Thyroid gland (tissue), 4 donors: ENCODE results near the gene RILP. TPM values are rescaled to one million over a fixed set of nuclear protein-coding genes. Genes with fewer than 3 reads are reported as not detected.
"Not testable (repeated sequence)": the region's sequence is repeated elsewhere in the genome, so short reads cannot be mapped to it uniquely, and the experiment has no call there.

ENCODE experiments used
- DNase-seq, 2 donors: peaks; one replicate each; pipeline ENCODE4 v3.0.0-alpha.2; 2019
- H3K27ac ChIP-seq, 3 donors: fragments of 200-600 bp; sonication (generic); 1 replicate in 2 of 3; 2 replicates in 1 of 3; pipeline ENCODE4 v1.5.1; 2016 to 2019; ENCODE audit warnings: mild to moderate bottlenecking in 1 of 3, moderate library complexity in 1 of 3
- H3K27me3 ChIP-seq: fragments of 200-600 bp; sonication (generic); one replicate; pipeline ENCODE4 v1.5.1; 2019
- H3K36me3 ChIP-seq, 2 donors: fragments of 200-600 bp; sonication (generic); one replicate each; pipeline ENCODE4 v1.5.1; 2016 to 2019
- H3K4me1 ChIP-seq, 2 donors: fragments of 200-600 bp; sonication (generic); one replicate each; pipeline ENCODE4 v1.5.1; 2017 to 2019
- H3K4me3 ChIP-seq, 3 donors: fragments of 200-600 bp; sonication (generic); replicated peaks in 1 of 3; 1 replicate in 2 of 3; 2 replicates in 1 of 3; pipeline ENCODE4 v1.5.1; 2016; ENCODE audit warnings: mild to moderate bottlenecking in 1 of 3
- H3K9me3 ChIP-seq: fragments of 200-600 bp; sonication (generic); one replicate; pipeline ENCODE4 v1.5.1; 2017
- POLR2A ChIP-seq, 2 donors: fragments of 450-650 bp; IDR thresholded peaks; one replicate each; pipeline ENCODE4 v1.6.1; 2017; ENCODE audit warnings: antibody characterized with exemption in 2 of 2, mild to moderate bottlenecking in 2 of 2, moderate library complexity in 1 of 2
- WGBS, 2 donors: methylation state at CpG; one replicate each; pipeline ENCODE4 v1.1.5; 2017; 5-methylcytosine and 5-hydroxymethylcytosine counted together
- intact Hi-C: fragments of 100-400 bp; cut with DNase I; formaldehyde crosslinking; loops from one replicate; pipeline ENCODE4 v1.15.1; 2023
- total RNA-seq, 4 donors: library from RNA; depleted of rRNA; stranded (reverse); fragments of >200 nt; gene quantifications; one replicate each; pipeline ENCODE4 v1.2.3, GENCODE V29; 2016
- TF ChIP-seq, protein P1 (sequence below), 6 experiments: fragments of 200-600 bp in 3 of 6; fragments of 450-650 bp in 3 of 6; sonication (generic) in 3 of 6; IDR thresholded peaks; one replicate each; pipeline ENCODE4 v1.5.1; 2016 to 2019; ENCODE audit warnings: antibody characterized with exemption in 6 of 6, mild to moderate bottlenecking in 2 of 6, inconsistent platforms in 1 of 6, moderate library complexity in 1 of 6

Gene RILP
- total RNA-seq, 4 donors from 2014 or later = 67.5 to 140 (median 124) TPM

DNA sequence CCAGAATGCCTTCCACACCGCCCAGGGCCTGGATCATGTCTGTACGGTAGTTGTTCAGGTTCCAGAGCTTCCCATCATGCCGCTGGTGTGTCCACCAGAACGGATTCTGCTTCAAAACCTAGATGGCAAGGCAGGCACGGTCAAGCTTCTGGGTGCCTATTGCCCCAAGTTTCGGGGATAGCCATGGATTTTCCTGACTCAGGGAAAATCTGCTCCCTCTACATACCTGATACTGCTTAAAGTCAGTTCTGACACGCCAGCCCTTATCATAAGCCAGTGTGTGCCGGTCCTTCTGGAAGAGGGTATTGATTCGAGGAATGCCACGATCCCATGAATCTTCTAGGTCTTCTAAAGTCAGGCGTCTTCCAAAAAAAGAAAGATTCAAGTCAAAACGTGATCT is 11.4 kb upstream of the RILP start:
- H3K9me3 ChIP-seq = no peaks in the 10 kb centered on the region
- no peak overlapping the region for H3K4me3 ChIP-seq
- peaks cover 80% of the 10 kb centered on the region in 2 donors for H3K36me3 ChIP-seq
- intact Hi-C loops = no loop called here
- no peaks in the 10 kb centered on the region for H3K27me3 ChIP-seq
- no peak for DNase-seq
- WGBS, 2 donors = 94 to 95% methylated on average over 9 to 12 of the region's 12 CpGs
- no peaks in the 10 kb centered on the region for H3K4me1 ChIP-seq
- no peak overlapping the region for H3K27ac ChIP-seq
- TF ChIP-seq, protein P1, sequence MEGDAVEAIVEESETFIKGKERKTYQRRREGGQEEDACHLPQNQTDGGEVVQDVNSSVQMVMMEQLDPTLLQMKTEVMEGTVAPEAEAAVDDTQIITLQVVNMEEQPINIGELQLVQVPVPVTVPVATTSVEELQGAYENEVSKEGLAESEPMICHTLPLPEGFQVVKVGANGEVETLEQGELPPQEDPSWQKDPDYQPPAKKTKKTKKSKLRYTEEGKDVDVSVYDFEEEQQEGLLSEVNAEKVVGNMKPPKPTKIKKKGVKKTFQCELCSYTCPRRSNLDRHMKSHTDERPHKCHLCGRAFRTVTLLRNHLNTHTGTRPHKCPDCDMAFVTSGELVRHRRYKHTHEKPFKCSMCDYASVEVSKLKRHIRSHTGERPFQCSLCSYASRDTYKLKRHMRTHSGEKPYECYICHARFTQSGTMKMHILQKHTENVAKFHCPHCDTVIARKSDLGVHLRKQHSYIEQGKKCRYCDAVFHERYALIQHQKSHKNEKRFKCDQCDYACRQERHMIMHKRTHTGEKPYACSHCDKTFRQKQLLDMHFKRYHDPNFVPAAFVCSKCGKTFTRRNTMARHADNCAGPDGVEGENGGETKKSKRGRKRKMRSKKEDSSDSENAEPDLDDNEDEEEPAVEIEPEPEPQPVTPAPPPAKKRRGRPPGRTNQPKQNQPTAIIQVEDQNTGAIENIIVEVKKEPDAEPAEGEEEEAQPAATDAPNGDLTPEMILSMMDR (IDR thresholded peaks at IDR 0.05) = no peak
- no peak for TF ChIP-seq POLR2A (IDR thresholded peaks at IDR 0.05)

GRCh38 chr17:1658100-1658499 is 8.4 kb upstream of the RILP start:
- no peaks in the 10 kb centered on the region for H3K9me3 ChIP-seq
- WGBS, 2 donors = 95 to 96% methylated on average over 9 of the region's 9 CpGs
- intact Hi-C loops = no loop called here
- H3K36me3 ChIP-seq = peaks cover 95 to 99% of the 10 kb centered on the region in 2 donors
- peaks cover 0 to 5% of the 10 kb centered on the region in 2 donors for H3K4me1 ChIP-seq
- H3K27ac ChIP-seq = no peak overlapping the region
- no peaks in the 10 kb centered on the region for H3K27me3 ChIP-seq
- DNase-seq = no peak
- TF ChIP-seq, protein P1 (IDR thresholded peaks at IDR 0.05) = no peak
- no peak for TF ChIP-seq POLR2A (IDR thresholded peaks at IDR 0.05)
- H3K4me3 ChIP-seq = no peak overlapping the region

- Histone ChIP-seq H3K27ac (no peak overlapping the region), H3K4me3 (no peak overlapping the region), H3K36me3 (peaks cover 83% of the 10 kb centered on the region in 2 donors), H3K4me1 (peaks cover 8 to 17% of the 10 kb centered on the region in 2 donors), H3K9me3 (no peaks in the 10 kb centered on the region), H3K27me3 (no peaks in the 10 kb centered on the region)
- TF ChIP-seq POLR2A (IDR thresholded peaks at IDR 0.05) = no peak
- TF ChIP-seq, protein P1 (IDR thresholded peaks at IDR 0.05) = no peak
- intact Hi-C loops = no loop called here
- 95 to 98% methylated on average over 14 of the region's 14 CpGs for WGBS, 2 donors
- DNase-seq = no peak
These were observed 4.1 kb upstream of the RILP start for GRCh38 chr17:1653735-1654134.

GRCh38 chr17:1652794-1653193 is 3.1 kb upstream of the RILP start:
- WGBS, 2 donors = 60 to 61% methylated on average over 7 of the region's 7 CpGs
- DNase-seq = peak in 1 of 2 donors; percentile 54
- intact Hi-C loops, H3K9me3 ChIP-seq, H3K27me3 ChIP-seq, H3K4me3 ChIP-seq: not testable (repeated sequence)
- Histone ChIP-seq H3K36me3 (peaks cover 73 to 74% of the 10 kb centered on the region in 2 donors), H3K27ac (peak overlapping the region in 2 of 3 donors; percentile 39 to 52), H3K4me1 (peaks cover 17 to 25% of the 10 kb centered on the region in 2 donors)

DNA sequence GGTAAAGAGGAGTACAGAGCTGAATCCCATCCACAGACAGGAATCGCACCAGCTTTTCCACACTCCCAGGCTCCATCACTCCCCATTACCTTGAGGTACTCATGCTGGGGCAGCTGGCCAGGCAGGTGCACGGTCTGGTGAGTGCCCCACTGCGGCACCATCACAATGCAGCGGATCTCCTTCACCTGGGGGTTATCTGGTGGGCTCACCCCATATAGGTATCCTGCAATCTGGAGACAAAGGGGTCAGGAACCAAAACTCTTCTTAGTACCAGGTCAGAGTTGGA is 1.8 kb upstream of the RILP start:
- intact Hi-C loops = no loop called here
- peaks cover 60 to 61% of the 10 kb centered on the region in 2 donors for H3K36me3 ChIP-seq
- peak overlapping the region in 2 of 3 donors; percentile 95 to 100 for H3K27ac ChIP-seq
- DNase-seq = no peak
- peaks cover 24 to 36% of the 10 kb centered on the region in 2 donors for H3K4me1 ChIP-seq
- no peak for TF ChIP-seq POLR2A (IDR thresholded peaks at IDR 0.05)
- TF ChIP-seq, protein P1 (IDR thresholded peaks at IDR 0.05) = no peak
- H3K4me3 ChIP-seq = no peak overlapping the region
- WGBS, 2 donors = 60 to 70% methylated on average over 2 to 4 of the region's 4 CpGs
- no peaks in the 10 kb centered on the region for H3K9me3 ChIP-seq
- no peaks in the 10 kb centered on the region for H3K27me3 ChIP-seq
